Calu3 (cell line): ENCODE results near the gene DELE1. TPM values are rescaled to one million over a fixed set of nuclear protein-coding genes. Genes with fewer than 3 reads are reported as not detected.

Experiments
- BruUV-seq: library from RNA; stranded (reverse); fragments of 400-500 nt; replicated peaks from 2 replicates; lab custom pipeline; 2021; lab: Mats Ljungman, UMichigan
- CTCF ChIA-PET: fragments of 300-600 bp; sonication (Branson Sonifier 250); formaldehyde crosslinking; loops from one replicate; lab custom pipeline; 2022; ENCODE audit warnings: antibody characterized with exemption; lab: Charles Lee
- DNase-seq: peaks from one replicate; pipeline ENCODE4 v3.0.0; 2022
- H3K27ac Mint-ChIP-seq: one replicate; pipeline ENCODE4 v1.8.0; 2022; ENCODE audit warnings: mixed read lengths; ENCODE audit not compliant: unreplicated experiment
- H3K27me3 Mint-ChIP-seq: one replicate; pipeline ENCODE4 v1.8.0; 2022; ENCODE audit warnings: mixed read lengths; ENCODE audit not compliant: unreplicated experiment
- H3K36me3 Mint-ChIP-seq: one replicate; pipeline ENCODE4 v1.8.0; 2022; ENCODE audit warnings: mild to moderate bottlenecking, moderate library complexity, mixed read lengths; ENCODE audit not compliant: insufficient read depth, unreplicated experiment
- H3K4me1 Mint-ChIP-seq: one replicate; pipeline ENCODE4 v1.8.0; 2022; ENCODE audit warnings: mild to moderate bottlenecking, low read depth, mixed read lengths; ENCODE audit not compliant: unreplicated experiment
- H3K4me3 Mint-ChIP-seq: one replicate; pipeline ENCODE4 v1.8.0; 2022; ENCODE audit warnings: mild to moderate bottlenecking, low read depth, moderate library complexity, mixed read lengths; ENCODE audit not compliant: unreplicated experiment
- H3K9me3 Mint-ChIP-seq: one replicate; pipeline ENCODE4 v1.8.0; 2022; ENCODE audit warnings: low read depth, mixed read lengths; ENCODE audit not compliant: unreplicated experiment
- CTCF ChIP-seq: fragments of 200-600 bp; IDR thresholded peaks from one replicate; pipeline ENCODE4 v1.8.0; 2022; ENCODE audit warnings: antibody characterized with exemption; ENCODE audit not compliant: unreplicated experiment
- intact Hi-C: fragments of 100-400 bp; cut with micrococcal nuclease; formaldehyde crosslinking; loops from one replicate; pipeline ENCODE4 v1.10.0; 2022; ENCODE audit not compliant: unreplicated experiment
- total RNA-seq: library from RNA; stranded (reverse); gene quantifications from 2 replicates; pipeline ENCODE4 v1.2.3, GENCODE V29; 2022

The DELE1 gene
- total RNA-seq, 1 experiment from 2014 or later = 78.5 TPM

- CTCF ChIA-PET = interaction anchor here (0.5 kb wide), 1 partner anchor 1134 kb away, joined by 7 read pairs; no protein-coding TSS in a partner anchor
- intact Hi-C loops = no loop called here
- no peaks in the 10 kb centered on the region for H3K4me1 Mint-ChIP-seq
- peak; percentile 47 for DNase-seq
- BruUV-seq = no TSS peak
- no peak overlapping the region for H3K27ac Mint-ChIP-seq
- H3K27me3 Mint-ChIP-seq = peaks cover 19% of the 10 kb centered on the region
- no peak overlapping the region for H3K4me3 Mint-ChIP-seq
- H3K36me3 Mint-ChIP-seq = no peaks in the 10 kb centered on the region
- peak; percentile 58 for TF ChIP-seq CTCF
- H3K9me3 Mint-ChIP-seq = no peaks in the 10 kb centered on the region
These were observed 27.7 kb downstream of the DELE1 start for GRCh38 chr5:141951332-141951781.

- intact Hi-C loops = no loop called here
- H3K4me3 Mint-ChIP-seq = no peak overlapping the region
- peaks cover 19% of the 10 kb centered on the region for H3K27me3 Mint-ChIP-seq
- TF ChIP-seq CTCF = no peak
- DNase-seq = no peak
- no peaks in the 10 kb centered on the region for H3K9me3 Mint-ChIP-seq
- no peaks in the 10 kb centered on the region for H3K36me3 Mint-ChIP-seq
- no peaks in the 10 kb centered on the region for H3K4me1 Mint-ChIP-seq
- BruUV-seq = no TSS peak
- H3K27ac Mint-ChIP-seq = no peak overlapping the region
- CTCF ChIA-PET = interaction anchor here (0.5 kb wide), 1 partner anchor 1133 kb away, joined by 7 read pairs; no protein-coding TSS in a partner anchor
These were observed 28.3 kb downstream of the DELE1 start for GRCh38 chr5:141952020-141952419.

- CTCF ChIA-PET = interaction anchor here (0.9 kb wide), 1 partner anchor 30 kb away, joined by 3 read pairs; the partner anchor contains the start of gene DELE1
- no TSS peak for BruUV-seq
- no peak for DNase-seq
- H3K4me1 Mint-ChIP-seq = no peaks in the 10 kb centered on the region
- H3K9me3 Mint-ChIP-seq = no peaks in the 10 kb centered on the region
- no peak overlapping the region for H3K4me3 Mint-ChIP-seq
- H3K27ac Mint-ChIP-seq = no peak overlapping the region
- no peak for TF ChIP-seq CTCF
- no peaks in the 10 kb centered on the region for H3K36me3 Mint-ChIP-seq
- intact Hi-C loops = no loop called here
- peaks cover 33% of the 10 kb centered on the region for H3K27me3 Mint-ChIP-seq
These were observed 30.5 kb downstream of the DELE1 start for GRCh38 chr5:141954194-141954593.

GRCh38 chr5:141957367-141957996 is 33.8 kb downstream of the DELE1 start:
- no TSS peak for BruUV-seq
- no peak for DNase-seq
- Mint-ChIP-seq H3K4me3 (no peak overlapping the region), H3K27me3 (peaks cover 23% of the 10 kb centered on the region), H3K27ac (no peak overlapping the region), H3K36me3 (no peaks in the 10 kb centered on the region), H3K4me1 (no peaks in the 10 kb centered on the region), H3K9me3 (no peaks in the 10 kb centered on the region)
- no peak for TF ChIP-seq CTCF
- intact Hi-C loops = no loop called here
- CTCF ChIA-PET = no interaction called here
